ENCODE data around the gene LRRN2. TPM values are rescaled to one million over a fixed set of nuclear protein-coding genes. Genes with fewer than 3 reads are reported as not detected.

The LRRN2 gene
- total RNA-seq, 2 donors from 2014 or later = 6.6 to 8.2 TPM

GRCh38 chr1:204702552-204703267, 17.2 kb upstream of the LRRN2 start:
- no peak overlapping the region for H3K27ac ChIP-seq
- no peaks in the 10 kb centered on the region for H3K36me3 ChIP-seq
- H3K27me3 ChIP-seq = no peaks in the 10 kb centered on the region
- TF ChIP-seq, protein P1, sequence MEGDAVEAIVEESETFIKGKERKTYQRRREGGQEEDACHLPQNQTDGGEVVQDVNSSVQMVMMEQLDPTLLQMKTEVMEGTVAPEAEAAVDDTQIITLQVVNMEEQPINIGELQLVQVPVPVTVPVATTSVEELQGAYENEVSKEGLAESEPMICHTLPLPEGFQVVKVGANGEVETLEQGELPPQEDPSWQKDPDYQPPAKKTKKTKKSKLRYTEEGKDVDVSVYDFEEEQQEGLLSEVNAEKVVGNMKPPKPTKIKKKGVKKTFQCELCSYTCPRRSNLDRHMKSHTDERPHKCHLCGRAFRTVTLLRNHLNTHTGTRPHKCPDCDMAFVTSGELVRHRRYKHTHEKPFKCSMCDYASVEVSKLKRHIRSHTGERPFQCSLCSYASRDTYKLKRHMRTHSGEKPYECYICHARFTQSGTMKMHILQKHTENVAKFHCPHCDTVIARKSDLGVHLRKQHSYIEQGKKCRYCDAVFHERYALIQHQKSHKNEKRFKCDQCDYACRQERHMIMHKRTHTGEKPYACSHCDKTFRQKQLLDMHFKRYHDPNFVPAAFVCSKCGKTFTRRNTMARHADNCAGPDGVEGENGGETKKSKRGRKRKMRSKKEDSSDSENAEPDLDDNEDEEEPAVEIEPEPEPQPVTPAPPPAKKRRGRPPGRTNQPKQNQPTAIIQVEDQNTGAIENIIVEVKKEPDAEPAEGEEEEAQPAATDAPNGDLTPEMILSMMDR (IDR thresholded peaks at IDR 0.05) = no peak
- H3K4me1 ChIP-seq = no peaks in the 10 kb centered on the region
- DNase-seq (ENCODE audit: low spot score) = no peak
- no peak overlapping the region for H3K4me3 ChIP-seq
- H3K9me3 ChIP-seq = no peaks in the 10 kb centered on the region

- no peak for DNase-seq (ENCODE audit: low spot score)
- H3K27ac ChIP-seq = no peak overlapping the region
- H3K27me3 ChIP-seq = no peaks in the 10 kb centered on the region
- no peaks in the 10 kb centered on the region for H3K9me3 ChIP-seq
- no peaks in the 10 kb centered on the region for H3K36me3 ChIP-seq
- no peak overlapping the region for H3K4me3 ChIP-seq
- no peaks in the 10 kb centered on the region for H3K4me1 ChIP-seq
- TF ChIP-seq, protein P1 (IDR thresholded peaks at IDR 0.05) = no peak
These were observed 15.7 kb upstream of the LRRN2 start for GRCh38 chr1:204701229-204701628.

GRCh38 chr1:204697893-204698292, 12.4 kb upstream of the LRRN2 start:
- no peaks in the 10 kb centered on the region for H3K4me1 ChIP-seq
- TF ChIP-seq, protein P1 (IDR thresholded peaks at IDR 0.05) = no peak

GRCh38 chr1:204696606-204697005, 11.1 kb upstream of the LRRN2 start:
- Histone ChIP-seq H3K36me3 (no peaks in the 10 kb centered on the region), H3K4me3 (no peak overlapping the region), H3K9me3 (no peaks in the 10 kb centered on the region), H3K27ac (no peak overlapping the region), H3K4me1 (no peaks in the 10 kb centered on the region), H3K27me3 (no peaks in the 10 kb centered on the region)
- DNase-seq (ENCODE audit: low spot score) = no peak
- TF ChIP-seq, protein P1 (IDR thresholded peaks at IDR 0.05) = no peak

More at GRCh38 chr1:204697893-204698292, 12.4 kb upstream of the LRRN2 start:
- Histone ChIP-seq H3K9me3 (no peaks in the 10 kb centered on the region), H3K27me3 (no peaks in the 10 kb centered on the region), H3K4me3 (no peak overlapping the region), H3K27ac (no peak overlapping the region), H3K36me3 (no peaks in the 10 kb centered on the region)
- DNase-seq (ENCODE audit: low spot score) = no peak

- H3K4me1 ChIP-seq = no peaks in the 10 kb centered on the region
- H3K27me3 ChIP-seq = no peaks in the 10 kb centered on the region
- no peak for DNase-seq (ENCODE audit: low spot score)
These were observed 10.2 kb upstream of the LRRN2 start for GRCh38 chr1:204695692-204696091.

More at GRCh38 chr1:204695692-204696091, 10.2 kb upstream of the LRRN2 start:
- no peaks in the 10 kb centered on the region for H3K9me3 ChIP-seq
- no peak overlapping the region for H3K4me3 ChIP-seq
- H3K36me3 ChIP-seq = no peaks in the 10 kb centered on the region
- no peak overlapping the region for H3K27ac ChIP-seq
- TF ChIP-seq, protein P1 (IDR thresholded peaks at IDR 0.05) = no peak
